Tibial artery (tissue), 4 donors: Measurements from ENCODE around the gene PDSS2.
"Not testable (repeated sequence)": the region's sequence is repeated elsewhere in the genome, so short reads cannot be mapped to it uniquely, and the experiment has no call there.

Experiments
- DNase-seq, 2 donors: peaks; one replicate each; pipeline ENCODE4 v3.0.0-alpha.2; 2019
- H3K27ac ChIP-seq, 2 donors: fragments of 200-600 bp; sonication (generic) in 1 of 2; 1 replicate in 1 of 2; 2 replicates in 1 of 2; pipeline ENCODE4 v1.5.1; 2018 to 2019; ENCODE audit warnings: mild to moderate bottlenecking in 1 of 2
- H3K27me3 ChIP-seq, 2 donors: fragments of 200-600 bp; sonication (generic) in 1 of 2; one replicate each; pipeline versions ENCODE4 v1.5.1 to v1.6.0; 2016 to 2019
- H3K36me3 ChIP-seq, 3 donors: fragments of 200-600 bp; sonication (generic) in 2 of 3; one replicate each; pipeline ENCODE4 v1.5.1; 2016 to 2019; ENCODE audit warnings: mild to moderate bottlenecking in 2 of 3
- H3K4me1 ChIP-seq, 4 donors: fragments of 200-600 bp; sonication (generic) in 2 of 4; 1 replicate in 3 of 4; 2 replicates in 1 of 4; pipeline ENCODE4 v1.5.1; 2016 to 2019
- H3K4me3 ChIP-seq, 2 donors: fragments of 200-600 bp; sonication (generic) in 1 of 2; 1 replicate in 1 of 2; 2 replicates in 1 of 2; pipeline ENCODE4 v1.5.1; 2018 to 2019; ENCODE audit warnings: mild to moderate bottlenecking in 2 of 2
- H3K9me3 ChIP-seq, 3 donors: fragments of 200-600 bp; sonication (generic) in 1 of 3; one replicate each; pipeline ENCODE4 v1.5.1; 2016 to 2019
- CTCF ChIP-seq, 2 experiments: fragments of 200-600 bp in 1 of 2; fragments of 450-650 bp in 1 of 2; IDR thresholded peaks; one replicate each; pipeline ENCODE4 v1.5.1; 2017 to 2019; ENCODE audit warnings: antibody characterized with exemption in 2 of 2, mild to moderate bottlenecking in 1 of 2, moderate library complexity in 1 of 2
- intact Hi-C: fragments of 100-400 bp; cut with DNase I; formaldehyde crosslinking; loops from one replicate; pipeline ENCODE4 v1.15.0; 2023; ENCODE audit warnings: low total_unique reads

Gene PDSS2

GRCh38 chr6:107284805-107285204 lies 174.6 kb downstream of the PDSS2 start:
- Histone ChIP-seq H3K27ac (no peak overlapping the region), H3K4me3 (no peak overlapping the region), H3K36me3 (no peaks in the 10 kb centered on the region), H3K9me3 (no peaks in the 10 kb centered on the region), H3K27me3 (no peaks in the 10 kb centered on the region), H3K4me1 (no peaks in the 10 kb centered on the region)
- no peak for TF ChIP-seq CTCF (IDR thresholded peaks at IDR 0.05)
- DNase-seq, result no peak
- intact Hi-C loops, result no loop called here

DNA sequence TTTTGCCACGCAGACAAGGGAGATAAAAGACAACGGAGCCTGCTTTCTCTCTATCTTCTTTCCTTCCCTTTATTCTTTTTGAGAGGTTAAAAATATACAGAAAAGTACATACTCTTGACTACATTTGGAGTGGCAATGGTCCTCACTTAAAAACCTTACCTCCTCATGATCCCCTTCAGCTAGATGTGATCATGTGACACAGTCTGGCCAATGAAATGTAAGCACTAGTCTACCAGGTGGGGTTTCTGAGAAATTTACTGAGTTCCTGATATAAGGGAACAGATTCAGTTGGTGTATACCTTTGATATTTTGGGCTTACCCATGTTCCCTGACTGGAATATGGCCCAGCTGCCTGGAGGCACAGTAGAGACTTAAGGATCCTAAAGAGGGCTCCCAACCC lies 178.6 kb downstream of the PDSS2 start:
- no peak overlapping the region for H3K4me3 ChIP-seq
- H3K36me3 ChIP-seq, result no peaks in the 10 kb centered on the region
- H3K27me3 ChIP-seq, result no peaks in the 10 kb centered on the region
- intact Hi-C loops, result no loop called here
- H3K9me3 ChIP-seq, result no peaks in the 10 kb centered on the region
- DNase-seq, result no peak
- H3K4me1 ChIP-seq, result no peaks in the 10 kb centered on the region
- no peak overlapping the region for H3K27ac ChIP-seq
- no peak for TF ChIP-seq CTCF (IDR thresholded peaks at IDR 0.05)

- H3K9me3 ChIP-seq, DNase-seq, H3K27me3 ChIP-seq, intact Hi-C loops, H3K36me3 ChIP-seq, H3K4me3 ChIP-seq, H3K4me1 ChIP-seq, H3K27ac ChIP-seq: not testable (repeated sequence)
Observed at GRCh38 chr6:107280001-107280400, 179.4 kb downstream of the PDSS2 start.

GRCh38 chr6:107275330-107275865 lies 184.0 kb downstream of the PDSS2 start:
- no peak overlapping the region for H3K4me3 ChIP-seq
- no peaks in the 10 kb centered on the region for H3K27me3 ChIP-seq
- intact Hi-C loops, result no loop called here
- no peaks in the 10 kb centered on the region for H3K9me3 ChIP-seq
- no peaks in the 10 kb centered on the region for H3K4me1 ChIP-seq
- DNase-seq, result no peak
- H3K27ac ChIP-seq, result no peak overlapping the region
- no peak for TF ChIP-seq CTCF (IDR thresholded peaks at IDR 0.05)
- H3K36me3 ChIP-seq, result peaks cover 0 to 5% (median 0%) of the 10 kb centered on the region in 3 donors

DNA sequence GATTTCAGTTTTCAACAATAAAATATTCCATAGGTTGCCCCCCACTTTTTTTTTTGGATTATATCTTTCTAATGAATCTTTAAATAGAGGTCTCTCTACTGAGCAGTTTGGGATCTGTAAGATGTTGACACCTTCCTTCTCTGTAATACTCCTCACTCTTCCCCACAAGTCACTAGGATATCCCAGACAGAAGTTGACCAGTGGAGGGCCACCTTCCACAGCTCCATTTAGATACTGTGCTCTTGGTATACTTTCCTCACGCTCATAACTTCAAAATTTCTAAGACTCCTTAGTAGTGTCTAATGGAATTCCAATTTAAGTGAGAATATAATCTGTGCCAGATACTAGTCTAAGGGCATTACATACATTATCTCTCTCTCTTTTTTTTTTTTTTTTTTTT lies 185.1 kb downstream of the PDSS2 start:
- Histone ChIP-seq H3K4me1 (no peaks in the 10 kb centered on the region), H3K36me3 (peaks cover 0 to 5% (median 0%) of the 10 kb centered on the region in 3 donors), H3K27ac (no peak overlapping the region), H3K27me3 (no peaks in the 10 kb centered on the region), H3K9me3 (no peaks in the 10 kb centered on the region), H3K4me3 (no peak overlapping the region)
- intact Hi-C loops, result no loop called here
- no peak for DNase-seq
- no peak for TF ChIP-seq CTCF (IDR thresholded peaks at IDR 0.05)

DNA sequence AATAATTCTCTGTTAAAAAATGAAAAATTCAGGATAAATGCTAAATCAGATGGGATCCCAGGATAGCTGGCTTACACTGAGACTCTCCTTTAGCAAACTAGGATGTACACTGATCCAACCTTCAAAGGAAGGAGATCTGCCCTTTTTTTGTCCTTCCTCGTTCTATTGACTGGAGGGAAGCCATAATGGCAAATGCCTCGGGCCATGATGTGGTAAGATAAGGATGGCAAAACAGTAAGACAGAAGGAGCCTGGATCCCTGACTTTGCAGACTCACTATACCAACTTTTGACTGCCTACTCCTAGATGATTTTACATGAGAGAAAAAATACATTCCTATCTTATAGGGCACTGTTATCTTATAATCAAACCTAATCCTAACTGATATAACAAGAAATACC lies 187.1 kb downstream of the PDSS2 start:
- no peak overlapping the region for H3K27ac ChIP-seq
- no peaks in the 10 kb centered on the region for H3K4me1 ChIP-seq
- no peaks in the 10 kb centered on the region for H3K27me3 ChIP-seq
- TF ChIP-seq CTCF (IDR thresholded peaks at IDR 0.05), result no peak
- H3K36me3 ChIP-seq, result peaks cover 0 to 5% (median 0%) of the 10 kb centered on the region in 3 donors
- H3K4me3 ChIP-seq, result no peak overlapping the region
- no peaks in the 10 kb centered on the region for H3K9me3 ChIP-seq
- intact Hi-C loops, result no loop called here
- DNase-seq, result no peak
